ENCODE data around the gene PCDHGA3. TPM values are rescaled to one million over a fixed set of nuclear protein-coding genes. Genes with fewer than 3 reads are reported as not detected.
"Not testable (repeated sequence)": the region's sequence is repeated elsewhere in the genome, so short reads cannot be mapped to it uniquely, and the experiment has no call there.

Gene PCDHGA3
- polyA plus RNA-seq, 1 donor from 2014 or later, result 0.26 TPM

DNA sequence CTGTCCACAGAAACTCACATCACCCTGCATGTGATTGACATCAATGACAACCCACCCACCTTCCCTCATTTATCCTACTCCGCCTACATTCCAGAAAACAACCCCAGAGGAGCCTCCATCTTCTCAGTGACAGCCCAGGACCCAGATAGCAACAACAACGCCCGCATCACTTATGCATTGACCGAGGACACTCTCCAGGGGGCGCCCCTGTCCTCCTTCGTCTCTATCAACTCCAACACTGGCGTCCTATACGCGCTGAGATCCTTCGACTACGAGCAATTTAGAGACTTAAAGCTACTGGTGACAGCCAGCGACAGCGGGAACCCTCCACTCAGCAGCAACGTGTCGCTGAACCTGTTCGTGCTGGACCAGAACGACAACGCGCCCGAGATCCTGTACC, 1.7 kb downstream of the PCDHGA3 start:
- no peak overlapping the region for H3K4me2 ChIP-seq (ENCODE audit: low read length)
- H3K9ac ChIP-seq (ENCODE audit: low read length), result no peak overlapping the region
- H3K36me3 ChIP-seq (ENCODE audit: insufficient read depth, low read length), result no peaks in the 10 kb centered on the region
- no peaks in the 10 kb centered on the region for H3F3A ChIP-seq (ENCODE audit: insufficient read depth, low read length, poor library complexity, severe bottlenecking)
- no peaks in the 10 kb centered on the region for H3K9me2 ChIP-seq (ENCODE audit: insufficient read depth, low read length)
- H3K79me2 ChIP-seq (replicated peaks; ENCODE audit: insufficient read depth, low read length), result no peaks in the 10 kb centered on the region
- no peak overlapping the region for H2AFZ ChIP-seq (ENCODE audit: low read depth, low read length)
- H3K27me3 ChIP-seq (ENCODE audit: insufficient read depth, low read depth, low read length), result no peaks in the 10 kb centered on the region
- TF ChIP-seq TAF1 (IDR thresholded peaks at IDR 0.05; ENCODE audit: low read depth) (no peak), MXI1 (conservative IDR thresholded peaks at IDR 0.05; ENCODE audit: poor library complexity, severe bottlenecking) (no peak)
- TF ChIP-seq, protein P1, sequence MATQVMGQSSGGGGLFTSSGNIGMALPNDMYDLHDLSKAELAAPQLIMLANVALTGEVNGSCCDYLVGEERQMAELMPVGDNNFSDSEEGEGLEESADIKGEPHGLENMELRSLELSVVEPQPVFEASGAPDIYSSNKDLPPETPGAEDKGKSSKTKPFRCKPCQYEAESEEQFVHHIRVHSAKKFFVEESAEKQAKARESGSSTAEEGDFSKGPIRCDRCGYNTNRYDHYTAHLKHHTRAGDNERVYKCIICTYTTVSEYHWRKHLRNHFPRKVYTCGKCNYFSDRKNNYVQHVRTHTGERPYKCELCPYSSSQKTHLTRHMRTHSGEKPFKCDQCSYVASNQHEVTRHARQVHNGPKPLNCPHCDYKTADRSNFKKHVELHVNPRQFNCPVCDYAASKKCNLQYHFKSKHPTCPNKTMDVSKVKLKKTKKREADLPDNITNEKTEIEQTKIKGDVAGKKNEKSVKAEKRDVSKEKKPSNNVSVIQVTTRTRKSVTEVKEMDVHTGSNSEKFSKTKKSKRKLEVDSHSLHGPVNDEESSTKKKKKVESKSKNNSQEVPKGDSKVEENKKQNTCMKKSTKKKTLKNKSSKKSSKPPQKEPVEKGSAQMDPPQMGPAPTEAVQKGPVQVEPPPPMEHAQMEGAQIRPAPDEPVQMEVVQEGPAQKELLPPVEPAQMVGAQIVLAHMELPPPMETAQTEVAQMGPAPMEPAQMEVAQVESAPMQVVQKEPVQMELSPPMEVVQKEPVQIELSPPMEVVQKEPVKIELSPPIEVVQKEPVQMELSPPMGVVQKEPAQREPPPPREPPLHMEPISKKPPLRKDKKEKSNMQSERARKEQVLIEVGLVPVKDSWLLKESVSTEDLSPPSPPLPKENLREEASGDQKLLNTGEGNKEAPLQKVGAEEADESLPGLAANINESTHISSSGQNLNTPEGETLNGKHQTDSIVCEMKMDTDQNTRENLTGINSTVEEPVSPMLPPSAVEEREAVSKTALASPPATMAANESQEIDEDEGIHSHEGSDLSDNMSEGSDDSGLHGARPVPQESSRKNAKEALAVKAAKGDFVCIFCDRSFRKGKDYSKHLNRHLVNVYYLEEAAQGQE (IDR thresholded peaks at IDR 0.05; ENCODE audit: borderline replicate concordance), result no peak
- no peaks in the 10 kb centered on the region for H4K20me1 ChIP-seq (ENCODE audit: insufficient read depth)
- H3K9me3 ChIP-seq (ENCODE audit: low read length), result peaks cover 10% of the 10 kb centered on the region
- no peak overlapping the region for H3K27ac ChIP-seq (ENCODE audit: low read length)
- H3K4me3 ChIP-seq (ENCODE audit: low read length), result no peak overlapping the region

GRCh38 chr5:141346017-141346416, 2.4 kb downstream of the PCDHGA3 start:
- H3K79me2 ChIP-seq (replicated peaks; ENCODE audit: insufficient read depth, low read length); H3K9me2 ChIP-seq (ENCODE audit: insufficient read depth, low read length); H3K27me3 ChIP-seq (ENCODE audit: insufficient read depth, low read depth, low read length); H3K4me3 ChIP-seq (ENCODE audit: low read length); H3K36me3 ChIP-seq (ENCODE audit: insufficient read depth, low read length); H3K4me2 ChIP-seq (ENCODE audit: low read length); H4K20me1 ChIP-seq (ENCODE audit: insufficient read depth); H3F3A ChIP-seq (ENCODE audit: insufficient read depth, low read length, poor library complexity, severe bottlenecking); H3K27ac ChIP-seq (ENCODE audit: low read length); H2AFZ ChIP-seq (ENCODE audit: low read depth, low read length); H3K9ac ChIP-seq (ENCODE audit: low read length): not testable (repeated sequence)
- H3K9me3 ChIP-seq (ENCODE audit: low read length), result peaks cover 15% of the 10 kb centered on the region

GRCh38 chr5:141349917-141350619, 6.4 kb downstream of the PCDHGA3 start, which contains the start of gene PCDHGB1:
PCDHGB1 (plus strand) TSS chr5:141350099; CDS start chr5:141350261, 162 bp downstream.
- no peak within 1 kb of the TSS for H3K9ac ChIP-seq (ENCODE audit: low read length)
- H3K27me3 ChIP-seq (ENCODE audit: insufficient read depth, low read depth, low read length), result no peaks in the 10 kb centered on the region
- no peak within 1 kb of the TSS for H3K27ac ChIP-seq (ENCODE audit: low read length)
- H2AFZ ChIP-seq (ENCODE audit: low read depth, low read length), result no peak within 1 kb of the TSS
- TF ChIP-seq POLR2AphosphoS5 (IDR thresholded peaks at IDR 0.05) (no peak), MXI1 (conservative IDR thresholded peaks at IDR 0.05; ENCODE audit: poor library complexity, severe bottlenecking) (no peak), EZH2 (IDR thresholded peaks at IDR 0.05; ENCODE audit: borderline replicate concordance, insufficient read depth, low read length, poor library complexity, severe bottlenecking) (no peak), CTCF (IDR thresholded peaks at IDR 0.05; ENCODE audit: poor library complexity, severe bottlenecking) (no peak), RAD21 (conservative IDR thresholded peaks at IDR 0.05) (no peak), TAF1 (IDR thresholded peaks at IDR 0.05; ENCODE audit: low read depth) (no peak), EP300 (conservative IDR thresholded peaks at IDR 0.05; ENCODE audit: poor library complexity, severe bottlenecking) (no peak), SMC3 (conservative IDR thresholded peaks at IDR 0.05; ENCODE audit: poor library complexity) (no peak)
- TF ChIP-seq, protein P1 (IDR thresholded peaks at IDR 0.05; ENCODE audit: borderline replicate concordance), result no peak
- peaks cover 15% of the 10 kb centered on the region for H3K9me3 ChIP-seq (ENCODE audit: low read length)
- no peak within 1 kb of the TSS for H3K4me2 ChIP-seq (ENCODE audit: low read length)
- H3F3A ChIP-seq (ENCODE audit: insufficient read depth, low read length, poor library complexity, severe bottlenecking), result no peaks in the 10 kb centered on the region
- H3K79me2 ChIP-seq (replicated peaks; ENCODE audit: insufficient read depth, low read length), result no peaks in the 10 kb centered on the region
- H3K9me2 ChIP-seq (ENCODE audit: insufficient read depth, low read length), result no peaks in the 10 kb centered on the region
- no peaks in the 10 kb centered on the region for H4K20me1 ChIP-seq (ENCODE audit: insufficient read depth)
- H3K4me3 ChIP-seq (ENCODE audit: low read length), result peak within 1 kb of the TSS; percentile 15
- H3K36me3 ChIP-seq (ENCODE audit: insufficient read depth, low read length), result no peaks in the 10 kb centered on the region
